Mucosa of descending colon (tissue), 3 donors: ENCODE measurements around the gene LAX1. TPM values are rescaled to one million over a fixed set of nuclear protein-coding genes. Genes with fewer than 3 reads are reported as not detected.

Experiments
- ATAC-seq: fragments of 200-7000 bp; cut with Tn5 transposase; one replicate; pipeline ENCODE4 v1.9.1; 2020; ENCODE audit warnings: mild to moderate bottlenecking, moderate library complexity
- DNase-seq, 3 donors: peaks; one replicate each; pipeline ENCODE4 v3.0.0-alpha.2; 2020
- H3K36me3 ChIP-seq: fragments of 200-600 bp; one replicate; pipeline ENCODE4 v1.8.0; 2021; ENCODE audit warnings: low read depth, mild to moderate bottlenecking
- H3K4me1 ChIP-seq: fragments of 200-600 bp; one replicate; pipeline ENCODE4 v1.8.0; 2021; ENCODE audit warnings: low read depth, mild to moderate bottlenecking
- H3K4me3 ChIP-seq: fragments of 200-600 bp; one replicate; pipeline ENCODE4 v1.8.0; 2021; ENCODE audit warnings: mild to moderate bottlenecking
- H3K9me3 ChIP-seq: fragments of 200-600 bp; one replicate; pipeline ENCODE4 v1.8.0; 2021; ENCODE audit warnings: mild to moderate bottlenecking
- intact Hi-C, 2 donors: fragments of 100-400 bp; cut with DNase I in 1 of 2; cut with micrococcal nuclease in 1 of 2; formaldehyde crosslinking; loops; one replicate each; pipeline versions ENCODE4 v1.11.0 to v1.11.1; 2022; cut with DNase I, micrococcal nuclease
- total RNA-seq, 3 donors: library from RNA; stranded (reverse); fragmentation: NEBNext Ultra II Directional in 2 of 3; extraction: Animal tissue kit (Norgen Biotek cat#: 25700) in 2 of 3; gene quantifications; one replicate each; pipeline versions ENCODE4 v1.2.1 to v1.2.4, GENCODE V29; 2021 to 2023
- TF ChIP-seq, protein P1 (sequence below): fragments of 200-600 bp; IDR thresholded peaks from one replicate; pipeline ENCODE4 v1.8.0; 2022; ENCODE audit warnings: antibody characterized with exemption, mild to moderate bottlenecking
- donor health status: DM: no; HTN: no; CAD: no; lungs with moderate emphysema.
- donor health status: DM: no; HTN: no; CAD: no.
- donor health status: DM: no; HTN: yes; CAD: no.

Gene LAX1
- total RNA-seq, 3 donors from 2014 or later = 1.1 to 2.6 (median 1.5) TPM

DNA sequence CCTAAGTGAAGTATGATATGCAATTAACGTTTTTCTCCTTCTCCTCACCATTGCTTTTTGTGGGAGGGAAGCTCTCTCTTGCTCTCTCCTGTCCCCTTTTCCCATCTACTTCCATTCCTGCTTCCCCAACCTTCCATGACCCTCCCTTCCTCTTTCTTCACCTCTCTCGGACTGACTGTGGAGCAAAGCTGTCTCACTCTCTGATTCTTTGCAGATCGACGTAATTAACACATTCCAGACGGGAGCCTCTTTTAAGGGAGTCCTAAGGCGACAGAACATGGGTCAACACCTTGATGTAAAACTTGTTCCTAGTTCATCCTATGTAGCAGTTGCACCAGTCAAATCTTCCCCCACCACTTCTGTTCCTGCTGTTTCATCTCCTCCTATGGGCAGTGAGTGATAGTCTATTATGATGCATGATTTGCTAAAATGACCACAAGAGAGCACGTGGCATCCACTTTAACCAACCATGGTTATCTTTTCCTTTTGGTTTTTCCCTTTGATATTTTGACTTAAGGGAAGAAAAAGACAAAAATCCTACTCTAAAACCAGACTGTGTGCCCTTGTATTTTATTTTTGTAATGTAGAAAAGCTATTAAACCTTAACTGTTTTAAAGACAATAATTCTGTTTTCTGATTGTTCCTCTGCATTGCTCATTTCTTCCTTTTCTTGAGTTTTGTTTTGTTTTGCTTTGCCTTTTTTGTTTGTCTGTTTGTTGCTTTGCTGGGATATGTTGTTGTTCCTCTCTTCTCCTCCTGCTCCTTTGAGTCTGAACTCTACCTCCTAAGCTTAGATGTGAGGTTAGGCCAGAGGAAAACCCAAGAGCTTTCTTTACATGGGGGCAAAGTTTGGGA is 31.7 kb upstream of the LAX1 start:
- TF ChIP-seq, protein P1, sequence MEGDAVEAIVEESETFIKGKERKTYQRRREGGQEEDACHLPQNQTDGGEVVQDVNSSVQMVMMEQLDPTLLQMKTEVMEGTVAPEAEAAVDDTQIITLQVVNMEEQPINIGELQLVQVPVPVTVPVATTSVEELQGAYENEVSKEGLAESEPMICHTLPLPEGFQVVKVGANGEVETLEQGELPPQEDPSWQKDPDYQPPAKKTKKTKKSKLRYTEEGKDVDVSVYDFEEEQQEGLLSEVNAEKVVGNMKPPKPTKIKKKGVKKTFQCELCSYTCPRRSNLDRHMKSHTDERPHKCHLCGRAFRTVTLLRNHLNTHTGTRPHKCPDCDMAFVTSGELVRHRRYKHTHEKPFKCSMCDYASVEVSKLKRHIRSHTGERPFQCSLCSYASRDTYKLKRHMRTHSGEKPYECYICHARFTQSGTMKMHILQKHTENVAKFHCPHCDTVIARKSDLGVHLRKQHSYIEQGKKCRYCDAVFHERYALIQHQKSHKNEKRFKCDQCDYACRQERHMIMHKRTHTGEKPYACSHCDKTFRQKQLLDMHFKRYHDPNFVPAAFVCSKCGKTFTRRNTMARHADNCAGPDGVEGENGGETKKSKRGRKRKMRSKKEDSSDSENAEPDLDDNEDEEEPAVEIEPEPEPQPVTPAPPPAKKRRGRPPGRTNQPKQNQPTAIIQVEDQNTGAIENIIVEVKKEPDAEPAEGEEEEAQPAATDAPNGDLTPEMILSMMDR = no peak
- H3K36me3 ChIP-seq = no peaks in the 10 kb centered on the region

GRCh38 chr1:203742436-203742835 is 22.5 kb upstream of the LAX1 start:
- no peak for ATAC-seq
- Histone ChIP-seq H3K4me1 (no peaks in the 10 kb centered on the region), H3K36me3 (no peaks in the 10 kb centered on the region), H3K9me3 (no peaks in the 10 kb centered on the region), H3K4me3 (no peak overlapping the region)
- TF ChIP-seq, protein P1 = no peak
- intact Hi-C loops = no loop called here
- DNase-seq = no peak

More for the DNA sequence above, 31.7 kb upstream of the LAX1 start:
- ATAC-seq = no peak
- intact Hi-C loops = no loop called here
- DNase-seq = no peak
- H3K4me1 ChIP-seq = no peaks in the 10 kb centered on the region
- H3K4me3 ChIP-seq = no peak overlapping the region
- H3K9me3 ChIP-seq = no peaks in the 10 kb centered on the region

GRCh38 chr1:203743091-203743571 is 21.9 kb upstream of the LAX1 start:
- H3K4me1 ChIP-seq = no peaks in the 10 kb centered on the region
- ATAC-seq (no peak), DNase-seq (no peak)
- no peaks in the 10 kb centered on the region for H3K9me3 ChIP-seq
- intact Hi-C loops = no loop called here
- no peaks in the 10 kb centered on the region for H3K36me3 ChIP-seq
- TF ChIP-seq, protein P1 = no peak
- no peak overlapping the region for H3K4me3 ChIP-seq

DNA sequence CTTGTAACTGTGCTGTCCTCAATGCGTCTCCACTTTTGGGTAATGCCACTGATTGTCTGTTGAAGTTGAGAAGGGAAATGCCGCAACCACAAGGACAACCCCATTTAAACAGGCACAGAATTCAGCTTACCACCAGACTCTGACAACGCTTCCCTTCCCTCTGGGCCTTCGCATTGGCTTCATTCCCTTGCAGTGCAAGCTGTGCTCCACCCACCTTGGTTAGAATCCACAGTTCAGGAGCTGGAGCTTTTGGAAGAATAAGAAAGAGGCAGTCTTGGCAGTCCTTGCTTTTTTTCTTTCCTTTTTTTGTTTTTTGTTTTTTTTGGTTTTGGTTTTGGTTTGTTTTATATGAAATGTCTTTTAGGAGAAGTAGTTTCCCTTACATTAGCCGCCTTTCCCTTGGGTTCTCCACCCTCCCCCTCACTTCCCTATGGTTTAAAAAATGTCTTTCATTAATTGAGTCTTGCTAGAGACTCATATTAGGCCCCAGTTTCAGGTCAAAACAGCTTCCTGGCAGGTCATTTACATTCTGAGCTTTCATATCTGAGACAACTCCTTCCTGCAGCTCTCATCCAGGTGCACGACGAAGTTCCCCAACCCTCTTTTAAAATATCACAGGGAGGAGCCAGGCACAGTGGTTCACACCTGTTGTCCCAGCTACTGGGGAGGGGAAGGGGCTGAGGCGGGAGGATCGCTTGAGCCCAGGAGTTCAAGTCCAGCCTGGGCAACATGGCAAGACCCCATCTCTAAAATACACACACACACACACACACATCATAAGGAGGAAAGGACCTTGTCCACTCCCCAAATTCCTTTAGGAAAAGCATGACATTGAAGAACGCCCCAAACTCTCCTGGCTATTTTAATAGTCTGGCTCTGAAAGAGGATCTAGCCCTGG is 20.7 kb upstream of the LAX1 start:
- DNase-seq (peak in 1 of 3 donors; percentile 33), ATAC-seq (peak; percentile 43)
- intact Hi-C loops = no loop called here
- TF ChIP-seq, protein P1 = no peak
- no peak overlapping the region for H3K4me3 ChIP-seq
- no peaks in the 10 kb centered on the region for H3K36me3 ChIP-seq
- no peaks in the 10 kb centered on the region for H3K9me3 ChIP-seq
- H3K4me1 ChIP-seq = no peaks in the 10 kb centered on the region

DNA sequence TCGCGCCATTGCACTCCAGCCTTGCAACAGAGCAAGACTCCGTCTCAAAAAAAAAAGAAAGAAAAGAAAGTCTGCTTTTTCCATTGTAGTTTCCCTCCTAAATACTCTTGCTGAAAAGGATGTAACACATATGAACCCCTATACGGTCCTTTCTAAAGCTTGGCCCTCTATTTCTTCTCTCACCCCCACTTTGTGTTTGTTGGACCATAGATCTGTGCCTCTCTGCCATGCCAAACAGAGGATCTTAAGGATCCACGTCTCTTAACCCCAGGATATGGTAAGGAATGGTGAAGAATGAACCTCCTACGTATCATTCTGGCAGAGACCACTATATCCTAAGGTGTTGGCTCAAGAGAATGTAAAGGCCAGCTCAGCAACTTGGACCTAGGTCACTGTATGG is 18.7 kb upstream of the LAX1 start:
- H3K4me3 ChIP-seq = no peak overlapping the region
- TF ChIP-seq, protein P1 = no peak
- H3K4me1 ChIP-seq = no peaks in the 10 kb centered on the region
- H3K36me3 ChIP-seq = no peaks in the 10 kb centered on the region
- ATAC-seq = no peak
- DNase-seq = no peak
- intact Hi-C loops = no loop called here
- no peaks in the 10 kb centered on the region for H3K9me3 ChIP-seq
